Esophagus squamous epithelium (tissue), 4 donors: Measurements from ENCODE around the gene STRBP.

Experiments used
- POLR2A ChIP-seq, 4 donors: fragments of 450-650 bp; IDR thresholded peaks; one replicate each; pipeline ENCODE4 v1.6.1; 2017; ENCODE audit warnings: antibody characterized with exemption in 4 of 4, mild to moderate bottlenecking in 4 of 4, moderate library complexity in 3 of 4
- TF ChIP-seq, protein P1 (sequence below), 6 experiments: fragments of 450-650 bp in 4 of 6; fragments of 200-600 bp in 2 of 6; sonication (generic) in 2 of 6; IDR thresholded peaks; one replicate each; pipeline ENCODE4 v1.5.1; 2016 to 2019; ENCODE audit warnings: antibody characterized with exemption in 6 of 6, mild to moderate bottlenecking in 4 of 6, moderate library complexity in 4 of 6

DNA sequence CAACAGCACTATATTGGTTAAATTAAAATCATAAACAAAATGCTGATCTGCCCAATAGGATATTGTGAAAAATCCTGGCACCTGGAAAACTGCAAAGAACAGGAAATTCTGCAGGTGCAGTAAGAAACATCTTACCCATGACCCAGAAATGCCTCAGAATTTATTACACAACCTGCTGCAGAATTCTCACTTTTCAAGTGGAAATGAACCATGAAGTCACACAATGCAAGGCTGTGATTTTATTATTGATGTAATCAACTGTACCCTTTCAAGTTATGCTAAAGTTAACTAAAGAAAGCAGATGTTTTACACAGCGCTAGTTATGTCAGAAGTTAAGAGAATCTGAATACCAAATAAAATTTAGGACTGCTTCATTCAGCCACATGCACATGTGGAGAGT lies 6.0 kb downstream of the STRBP start:
- TF ChIP-seq POLR2A (IDR thresholded peaks at IDR 0.05): no peak
- TF ChIP-seq, protein P1, sequence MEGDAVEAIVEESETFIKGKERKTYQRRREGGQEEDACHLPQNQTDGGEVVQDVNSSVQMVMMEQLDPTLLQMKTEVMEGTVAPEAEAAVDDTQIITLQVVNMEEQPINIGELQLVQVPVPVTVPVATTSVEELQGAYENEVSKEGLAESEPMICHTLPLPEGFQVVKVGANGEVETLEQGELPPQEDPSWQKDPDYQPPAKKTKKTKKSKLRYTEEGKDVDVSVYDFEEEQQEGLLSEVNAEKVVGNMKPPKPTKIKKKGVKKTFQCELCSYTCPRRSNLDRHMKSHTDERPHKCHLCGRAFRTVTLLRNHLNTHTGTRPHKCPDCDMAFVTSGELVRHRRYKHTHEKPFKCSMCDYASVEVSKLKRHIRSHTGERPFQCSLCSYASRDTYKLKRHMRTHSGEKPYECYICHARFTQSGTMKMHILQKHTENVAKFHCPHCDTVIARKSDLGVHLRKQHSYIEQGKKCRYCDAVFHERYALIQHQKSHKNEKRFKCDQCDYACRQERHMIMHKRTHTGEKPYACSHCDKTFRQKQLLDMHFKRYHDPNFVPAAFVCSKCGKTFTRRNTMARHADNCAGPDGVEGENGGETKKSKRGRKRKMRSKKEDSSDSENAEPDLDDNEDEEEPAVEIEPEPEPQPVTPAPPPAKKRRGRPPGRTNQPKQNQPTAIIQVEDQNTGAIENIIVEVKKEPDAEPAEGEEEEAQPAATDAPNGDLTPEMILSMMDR (IDR thresholded peaks at IDR 0.05): no peak
